Effector CD8-positive, alpha-beta T cell (primary cell): ENCODE results near the gene KCNAB2.

Experiments used
- DNase-seq: peaks from one replicate; lab custom pipeline; 2025; lab: John Stamatoyannopoulos, UW
- total RNA-seq, 4 experiments: gene quantifications; one replicate each; lab custom pipeline; 2026; lab: John Stamatoyannopoulos, UW

KCNAB2 gene
- 149 to 288 (median 225) reads per million in 4 experiments for total RNA-seq

- DNase-seq: no peak
Measured at GRCh38 chr1:6045561-6045960, at the start of gene KCNAB2. Gene KCNAB2, plus strand, starts transcription at chr1:6045888. Its CDS starts 5,649 bp downstream, at chr1:6051537.

- no peak for DNase-seq
Measured at GRCh38 chr1:5996641-5997270, 48.9 kb upstream of the KCNAB2 start.

- DNase-seq: no peak
Measured at GRCh38 chr1:5997316-5997715, 48.4 kb upstream of the KCNAB2 start.

GRCh38 chr1:5998051-5998905 lies 47.4 kb upstream of the KCNAB2 start:
- no peak for DNase-seq

GRCh38 chr1:5998906-5999301 lies 46.8 kb upstream of the KCNAB2 start:
- no peak for DNase-seq

GRCh38 chr1:5999711-6000443 lies 45.8 kb upstream of the KCNAB2 start:
- DNase-seq: no peak

GRCh38 chr1:6000444-6001288 lies 45.0 kb upstream of the KCNAB2 start:
- no peak for DNase-seq

- DNase-seq: no peak
Measured at GRCh38 chr1:6001992-6002576, 43.6 kb upstream of the KCNAB2 start.

- no peak for DNase-seq
Measured at GRCh38 chr1:6002714-6003501, 42.8 kb upstream of the KCNAB2 start.

- no peak for DNase-seq
Measured at GRCh38 chr1:6003568-6004411, 41.9 kb upstream of the KCNAB2 start.

- no peak for DNase-seq
Measured at GRCh38 chr1:6004412-6005123, 41.1 kb upstream of the KCNAB2 start.

GRCh38 chr1:6005276-6005917 lies 40.3 kb upstream of the KCNAB2 start:
- no peak for DNase-seq

- no peak for DNase-seq
Measured at GRCh38 chr1:6006882-6007281, 38.8 kb upstream of the KCNAB2 start.

- no peak for DNase-seq
Measured at GRCh38 chr1:6007318-6008083, 38.2 kb upstream of the KCNAB2 start.

GRCh38 chr1:6008084-6008415 lies 37.6 kb upstream of the KCNAB2 start:
- no peak for DNase-seq

- DNase-seq: no peak
Measured at GRCh38 chr1:6008696-6009095, 37.0 kb upstream of the KCNAB2 start.

GRCh38 chr1:6009120-6010040 lies 36.3 kb upstream of the KCNAB2 start:
- no peak for DNase-seq
